Neural crest cell (in vitro differentiated cells): Measurements from ENCODE around the gene C1QTNF4. TPM values are rescaled to one million over a fixed set of nuclear protein-coding genes. Genes with fewer than 3 reads are reported as not detected.
A peak's percentile ranks its signal among the peaks of the same experiment; 100 is the strongest.

Source experiments
- DNase-seq: peaks from one replicate; pipeline ENCODE4 v3.0.0; 2021; ENCODE audit warnings: low read depth, mixed read lengths, low spot score
- H3K27ac Mint-ChIP-seq: one replicate; pipeline ENCODE4 v1.8.0; 2021; ENCODE audit warnings: mild to moderate bottlenecking, mixed read lengths; ENCODE audit not compliant: unreplicated experiment
- H3K27me3 Mint-ChIP-seq: 2 replicates; pipeline ENCODE4 v1.8.0; 2021; ENCODE audit warnings: low read depth, mild to moderate bottlenecking, mixed read lengths
- H3K36me3 Mint-ChIP-seq: 2 replicates; pipeline ENCODE4 v1.8.0; 2021; ENCODE audit warnings: low read depth, mild to moderate bottlenecking, mixed read lengths
- H3K4me1 Mint-ChIP-seq: 2 replicates; pipeline ENCODE4 v1.8.0; 2021; ENCODE audit warnings: mixed read lengths
- H3K4me3 Mint-ChIP-seq: one replicate; pipeline ENCODE4 v1.8.0; 2021; ENCODE audit warnings: mild to moderate bottlenecking, mixed read lengths
- H3K9me3 Mint-ChIP-seq: 2 replicates; pipeline ENCODE4 v1.8.0; 2021; ENCODE audit warnings: mixed read lengths
- CTCF ChIP-seq: fragments of 200-600 bp; sonication (generic); conservative IDR thresholded peaks from 2 replicates; pipeline ENCODE4 v1.5.0; 2021; ENCODE audit warnings: antibody characterized with exemption, mild to moderate bottlenecking
- total RNA-seq: library from RNA; stranded (reverse); gene quantifications from 2 replicates; pipeline ENCODE4 v1.2.1, GENCODE V29; 2021

C1QTNF4 gene
- total RNA-seq, 1 donor from 2014 or later, result 18.9 TPM

- Mint-ChIP-seq H3K27me3 (peaks cover 14% of the 10 kb centered on the region), H3K36me3 (no peaks in the 10 kb centered on the region), H3K4me3 (peak overlapping the region; percentile 88), H3K27ac (no peak overlapping the region), H3K9me3 (no peaks in the 10 kb centered on the region), H3K4me1 (peaks cover 44% of the 10 kb centered on the region)
- no peak for DNase-seq
- no peak for TF ChIP-seq CTCF
These were observed 2.0 kb downstream of the C1QTNF4 start for GRCh38 chr11:47592251-47592650.

- H3K4me1 Mint-ChIP-seq, result peaks cover 45% of the 10 kb centered on the region
- H3K36me3 Mint-ChIP-seq, result no peaks in the 10 kb centered on the region
- H3K9me3 Mint-ChIP-seq, result no peaks in the 10 kb centered on the region
- DNase-seq, result no peak
- H3K4me3 Mint-ChIP-seq, result peak overlapping the region; percentile 88
- no peak for TF ChIP-seq CTCF
- H3K27me3 Mint-ChIP-seq, result peaks cover 14% of the 10 kb centered on the region
- peak overlapping the region; percentile 90 for H3K27ac Mint-ChIP-seq
These were observed 2.4 kb downstream of the C1QTNF4 start for GRCh38 chr11:47591764-47592163.

- no peak for DNase-seq
- H3K4me3 Mint-ChIP-seq, result no peak overlapping the region
- no peak overlapping the region for H3K27ac Mint-ChIP-seq
- no peaks in the 10 kb centered on the region for H3K36me3 Mint-ChIP-seq
- H3K27me3 Mint-ChIP-seq, result peaks cover 14% of the 10 kb centered on the region
- TF ChIP-seq CTCF, result no peak
- H3K4me1 Mint-ChIP-seq, result peaks cover 45% of the 10 kb centered on the region
- H3K9me3 Mint-ChIP-seq, result no peaks in the 10 kb centered on the region
These were observed 4.0 kb downstream of the C1QTNF4 start for GRCh38 chr11:47589977-47590861.

GRCh38 chr11:47589584-47589976 lies 4.6 kb downstream of the C1QTNF4 start:
- Mint-ChIP-seq H3K36me3 (no peaks in the 10 kb centered on the region), H3K27ac (no peak overlapping the region), H3K4me1 (peaks cover 43% of the 10 kb centered on the region), H3K4me3 (no peak overlapping the region), H3K27me3 (peaks cover 12% of the 10 kb centered on the region), H3K9me3 (no peaks in the 10 kb centered on the region)
- DNase-seq, result no peak
- TF ChIP-seq CTCF, result no peak

- Mint-ChIP-seq H3K27ac (peak overlapping the region; percentile 62), H3K36me3 (peaks cover 4% of the 10 kb centered on the region), H3K4me1 (peaks cover 40% of the 10 kb centered on the region), H3K27me3 (peaks cover 10% of the 10 kb centered on the region), H3K4me3 (no peak overlapping the region), H3K9me3 (no peaks in the 10 kb centered on the region)
- no peak for TF ChIP-seq CTCF
- DNase-seq, result no peak
These were observed 5.1 kb downstream of the C1QTNF4 start for GRCh38 chr11:47589118-47589517.
